Thyroid gland (tissue), 4 donors: ENCODE data around the gene CHI3L1.

ENCODE experiments used
- CTCF ChIP-seq, 6 experiments: fragments of 200-600 bp in 3 of 6; fragments of 450-650 bp in 3 of 6; sonication (generic) in 3 of 6; IDR thresholded peaks; one replicate each; pipeline ENCODE4 v1.5.1; 2016 to 2019; ENCODE audit warnings: antibody characterized with exemption in 6 of 6, mild to moderate bottlenecking in 2 of 6, inconsistent platforms in 1 of 6, moderate library complexity in 1 of 6
- POLR2A ChIP-seq, 2 donors: fragments of 450-650 bp; IDR thresholded peaks; one replicate each; pipeline ENCODE4 v1.6.1; 2017; ENCODE audit warnings: antibody characterized with exemption in 2 of 2, mild to moderate bottlenecking in 2 of 2, moderate library complexity in 1 of 2

- no peak for TF ChIP-seq CTCF (IDR thresholded peaks at IDR 0.05)
- no peak for TF ChIP-seq POLR2A (IDR thresholded peaks at IDR 0.05)
These were observed 32.3 kb downstream of the CHI3L1 start for GRCh38 chr1:203153989-203154821.
